Stimulated activated naive CD8-positive, alpha-beta T cell treated with anti-CD3 and anti-CD28 coated beads, Interleukin-15, Interleukin-2, amounts not matched to agents 100 U/mL and 50 U/mL, for 24 hours (primary cell): ENCODE measurements around the gene XPC.
"Not testable (repeated sequence)": the region's sequence is repeated elsewhere in the genome, so short reads cannot be mapped to it uniquely, and the experiment has no call there.

Experiments
- ATAC-seq: fragments of 150-1000 bp; cut with Tn5 transposase; one replicate; pipeline ENCODE4 v1.10.0; 2021
- DNase-seq: peaks from one replicate; pipeline ENCODE4 v3.0.0; 2021

Gene XPC

GRCh38 chr3:14133188-14133800, 45.1 kb downstream of the XPC start:
- ATAC-seq (no peak), DNase-seq (no peak)

GRCh38 chr3:14132689-14133088, 45.7 kb downstream of the XPC start:
- ATAC-seq (no peak), DNase-seq (no peak)

GRCh38 chr3:14132120-14132519, 46.3 kb downstream of the XPC start:
- ATAC-seq (no peak), DNase-seq (no peak)

- ATAC-seq (no peak), DNase-seq (no peak)
These were observed 47.3 kb downstream of the XPC start for GRCh38 chr3:14131134-14131533.

GRCh38 chr3:14130707-14131106, 47.7 kb downstream of the XPC start:
- ATAC-seq (no peak), DNase-seq (no peak)

GRCh38 chr3:14130230-14130629, 48.2 kb downstream of the XPC start:
- DNase-seq: no peak

GRCh38 chr3:14129296-14129695, 49.1 kb downstream of the XPC start:
- DNase-seq (no peak), ATAC-seq (no peak)

More at GRCh38 chr3:14130230-14130629, 48.2 kb downstream of the XPC start:
- ATAC-seq: no peak

GRCh38 chr3:14128724-14129123, 49.7 kb downstream of the XPC start:
- ATAC-seq (no peak), DNase-seq (no peak)

- DNase-seq: no peak
- no peak for ATAC-seq
These were observed 50.8 kb downstream of the XPC start for GRCh38 chr3:14127516-14128161.

GRCh38 chr3:14126887-14127505, 51.4 kb downstream of the XPC start:
- DNase-seq (no peak), ATAC-seq (no peak)

GRCh38 chr3:14126017-14126886, 52.1 kb downstream of the XPC start:
- no peak for ATAC-seq
- no peak for DNase-seq

- ATAC-seq (peak; percentile 64), DNase-seq (peak; percentile 63)
These were observed 53.0 kb downstream of the XPC start for GRCh38 chr3:14125193-14126016.

- ATAC-seq: peak; percentile 90
- peak; percentile 98 for DNase-seq
These were observed 53.7 kb downstream of the XPC start, which contains the start of the genes CHCHD4 and TMEM43 for GRCh38 chr3:14124615-14125192. TSS of gene CHCHD4 (minus strand) at chr3:14124870. CDS start at chr3:14124676, 194 bp downstream. TSS of gene TMEM43 (plus strand) at chr3:14125052. CDS start at chr3:14125194, 142 bp downstream.

- DNase-seq (peak; percentile 68), ATAC-seq (peak; percentile 42)
These were observed 54.2 kb downstream of the XPC start for GRCh38 chr3:14124223-14124614.

GRCh38 chr3:14123308-14124222, 54.8 kb downstream of the XPC start:
- DNase-seq: no peak
- no peak for ATAC-seq

- ATAC-seq (no peak), DNase-seq (no peak)
These were observed 56.1 kb downstream of the XPC start for GRCh38 chr3:14122301-14122700.

GRCh38 chr3:14121859-14122258, 56.5 kb downstream of the XPC start:
- DNase-seq (no peak), ATAC-seq (no peak)

GRCh38 chr3:14120921-14121448, 57.4 kb downstream of the XPC start:
- ATAC-seq, DNase-seq: not testable (repeated sequence)

- no peak for ATAC-seq
- DNase-seq: no peak
These were observed 58.1 kb downstream of the XPC start for GRCh38 chr3:14120111-14120920.
